Measurements from ENCODE around the gene RNFT2. TPM values are rescaled to one million over a fixed set of nuclear protein-coding genes. Genes with fewer than 3 reads are reported as not detected.
A peak's percentile ranks its signal among the peaks of the same experiment; 100 is the strongest.

RNFT2 gene
- total RNA-seq, 1 donor from 2014 or later: 55.8 TPM

- Mint-ChIP-seq H3K9me3 (ENCODE audit: unreplicated experiment) (peaks cover 1% of the 10 kb centered on the region), H3K4me3 (ENCODE audit: unreplicated experiment) (no peak overlapping the region), H3K27me3 (ENCODE audit: unreplicated experiment) (no peaks in the 10 kb centered on the region), H3K36me3 (ENCODE audit: unreplicated experiment) (peaks cover 6% of the 10 kb centered on the region), H3K4me1 (ENCODE audit: low read depth, unreplicated experiment) (peaks cover 7% of the 10 kb centered on the region), H3K27ac (ENCODE audit: unreplicated experiment) (no peak overlapping the region)
- DNase-seq: peak; percentile 38
- no peak for TF ChIP-seq CTCF (IDR thresholded peaks at IDR 0.05; ENCODE audit: partially characterized antibody, unreplicated experiment)
These were observed 99.0 kb downstream of the RNFT2 start for GRCh38 chr12:116837097-116837496.

GRCh38 chr12:116838365-116838764 is 100.2 kb downstream of the RNFT2 start:
- no peak overlapping the region for H3K27ac Mint-ChIP-seq (ENCODE audit: unreplicated experiment)
- peaks cover 1% of the 10 kb centered on the region for H3K9me3 Mint-ChIP-seq (ENCODE audit: unreplicated experiment)
- H3K4me3 Mint-ChIP-seq (ENCODE audit: unreplicated experiment): no peak overlapping the region

GRCh38 chr12:116839287-116839830 is 101.2 kb downstream of the RNFT2 start:
- no peak for TF ChIP-seq CTCF (IDR thresholded peaks at IDR 0.05; ENCODE audit: partially characterized antibody, unreplicated experiment)
- H3K9me3 Mint-ChIP-seq (ENCODE audit: unreplicated experiment): no peaks in the 10 kb centered on the region
- H3K27me3 Mint-ChIP-seq (ENCODE audit: unreplicated experiment): no peaks in the 10 kb centered on the region
- H3K4me1 Mint-ChIP-seq (ENCODE audit: low read depth, unreplicated experiment): peaks cover 7% of the 10 kb centered on the region
- no peak overlapping the region for H3K4me3 Mint-ChIP-seq (ENCODE audit: unreplicated experiment)
- peaks cover 6% of the 10 kb centered on the region for H3K36me3 Mint-ChIP-seq (ENCODE audit: unreplicated experiment)
- DNase-seq: no peak
- no peak overlapping the region for H3K27ac Mint-ChIP-seq (ENCODE audit: unreplicated experiment)

More at GRCh38 chr12:116838365-116838764, 100.2 kb downstream of the RNFT2 start:
- no peak for DNase-seq
- Mint-ChIP-seq H3K36me3 (ENCODE audit: unreplicated experiment) (peaks cover 6% of the 10 kb centered on the region), H3K27me3 (ENCODE audit: unreplicated experiment) (no peaks in the 10 kb centered on the region), H3K4me1 (ENCODE audit: low read depth, unreplicated experiment) (peaks cover 7% of the 10 kb centered on the region)
- no peak for TF ChIP-seq CTCF (IDR thresholded peaks at IDR 0.05; ENCODE audit: partially characterized antibody, unreplicated experiment)

GRCh38 chr12:116843085-116843484 is 105.0 kb downstream of the RNFT2 start:
- Mint-ChIP-seq H3K27me3 (ENCODE audit: unreplicated experiment) (no peaks in the 10 kb centered on the region), H3K4me3 (ENCODE audit: unreplicated experiment) (no peak overlapping the region), H3K27ac (ENCODE audit: unreplicated experiment) (no peak overlapping the region), H3K36me3 (ENCODE audit: unreplicated experiment) (peaks cover 7% of the 10 kb centered on the region), H3K4me1 (ENCODE audit: low read depth, unreplicated experiment) (peaks cover 2% of the 10 kb centered on the region), H3K9me3 (ENCODE audit: unreplicated experiment) (no peaks in the 10 kb centered on the region)
- DNase-seq: no peak
- TF ChIP-seq CTCF (IDR thresholded peaks at IDR 0.05; ENCODE audit: partially characterized antibody, unreplicated experiment): no peak

GRCh38 chr12:116849216-116849615 is 111.1 kb downstream of the RNFT2 start:
- TF ChIP-seq CTCF (IDR thresholded peaks at IDR 0.05; ENCODE audit: partially characterized antibody, unreplicated experiment): no peak
- Mint-ChIP-seq H3K27ac (ENCODE audit: unreplicated experiment) (no peak overlapping the region), H3K36me3 (ENCODE audit: unreplicated experiment) (peaks cover 11% of the 10 kb centered on the region), H3K4me3 (ENCODE audit: unreplicated experiment) (no peak overlapping the region), H3K27me3 (ENCODE audit: unreplicated experiment) (peaks cover 6% of the 10 kb centered on the region), H3K9me3 (ENCODE audit: unreplicated experiment) (peaks cover 3% of the 10 kb centered on the region), H3K4me1 (ENCODE audit: low read depth, unreplicated experiment) (peaks cover 18% of the 10 kb centered on the region)
- no peak for DNase-seq

Measured in glutamatergic neuron (in vitro differentiated cells).